Fibroblast of mammary gland (primary cell): ENCODE results near the gene STRN4.
A peak's percentile ranks its signal among the peaks of the same experiment; 100 is the strongest.

Experiments used
- DNase-seq: peaks from one replicate; pipeline ENCODE4 v3.0.0-alpha.2; 2010; ENCODE audit warnings: low read depth
- H3K4me3 ChIP-seq: 2 replicates; pipeline ENCODE4 v1.5.1; 2011; ENCODE audit warnings: low read depth, mild to moderate bottlenecking, low read length, moderate library complexity; ENCODE audit not compliant: control insufficient read depth
- CTCF ChIP-seq: conservative IDR thresholded peaks from 2 replicates; pipeline ENCODE4 v1.5.1; 2011; ENCODE audit warnings: low read depth, low read length, inconsistent platforms; ENCODE audit not compliant: control insufficient read depth, insufficient read depth

Gene STRN4

DNA sequence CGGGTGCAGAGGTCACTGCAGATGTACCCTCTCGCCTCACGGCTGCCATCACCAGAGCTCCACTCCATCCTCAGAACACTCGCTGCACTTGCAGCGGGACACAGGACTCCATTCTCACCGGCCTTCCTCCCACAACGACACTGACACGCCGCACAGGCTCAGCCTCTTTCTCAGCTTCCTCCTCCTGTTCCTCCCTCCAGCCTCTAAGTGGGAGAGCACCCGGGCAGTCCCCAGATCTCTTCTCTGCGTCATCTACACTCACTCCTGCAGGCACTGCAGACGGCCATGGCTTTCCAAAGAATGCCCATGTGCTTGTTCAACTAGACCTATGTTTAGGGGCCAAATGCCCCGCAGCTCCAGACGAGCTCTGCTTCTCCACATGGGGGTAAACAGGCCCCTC is 14.7 kb downstream of the STRN4 start:
- H3K4me3 ChIP-seq = no peak overlapping the region
- no peak for DNase-seq
- TF ChIP-seq CTCF = no peak

- peak; percentile 93 for DNase-seq
- TF ChIP-seq CTCF = no peak
- H3K4me3 ChIP-seq = no peak overlapping the region
These were observed 15.2 kb downstream of the STRN4 start for GRCh38 chr19:46731007-46731501.

GRCh38 chr19:46730595-46730994 is 15.7 kb downstream of the STRN4 start:
- no peak overlapping the region for H3K4me3 ChIP-seq
- DNase-seq = no peak
- no peak for TF ChIP-seq CTCF

- H3K4me3 ChIP-seq = no peak overlapping the region
- DNase-seq = no peak
- TF ChIP-seq CTCF = no peak
These were observed 16.1 kb downstream of the STRN4 start for GRCh38 chr19:46730187-46730586.

DNA sequence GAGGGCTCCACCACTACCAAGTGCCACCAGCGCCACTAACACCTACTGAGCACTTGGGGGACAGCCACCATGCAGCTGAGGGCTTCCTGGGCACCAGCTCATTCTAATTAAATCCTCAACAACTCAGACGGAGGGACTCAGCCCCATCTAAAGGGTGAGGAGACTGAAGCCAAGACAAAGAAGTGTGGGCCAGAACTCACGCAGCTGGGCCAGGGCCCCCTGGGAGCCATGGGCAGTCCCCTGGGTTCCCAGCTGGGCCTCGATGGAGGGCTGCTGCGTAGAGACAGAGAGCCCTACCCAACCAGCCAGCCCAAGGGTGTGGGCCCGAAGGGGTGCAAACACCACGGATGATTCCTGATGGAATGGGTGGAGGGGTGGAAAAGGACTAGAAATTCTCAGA is 16.6 kb downstream of the STRN4 start:
- DNase-seq = no peak
- TF ChIP-seq CTCF = no peak
- no peak overlapping the region for H3K4me3 ChIP-seq

GRCh38 chr19:46728693-46729339 is 17.4 kb downstream of the STRN4 start:
- peak; percentile 52 for DNase-seq
- H3K4me3 ChIP-seq = no peak overlapping the region
- peak; percentile 82 for TF ChIP-seq CTCF
